HepG2 (cell line): ENCODE data around the gene UBL5. TPM values are rescaled to one million over a fixed set of nuclear protein-coding genes. Genes with fewer than 3 reads are reported as not detected.

Source experiments
- ATAC-seq: fragments of 200-7000 bp; cut with Tn5 transposase; 3 replicates; pipeline ENCODE4 v1.9.1; 2020; ENCODE audit warnings: mild to moderate bottlenecking, moderate library complexity
- BruUV-seq: library from RNA; stranded (reverse); fragments of 400-500 nt; replicated peaks from 2 replicates; lab custom pipeline; 2021; lab: Mats Ljungman, UMichigan
- CTCF ChIA-PET: fragments of 300-600 bp; formaldehyde crosslinking; extraction: SDS; loops from one replicate; lab custom pipeline; 2021; ENCODE audit warnings: low total read pairs, inconsistent platforms, low intra/inter-chr PET ratio; lab: Yijun Ruan, JAX
- POLR2A ChIA-PET: fragments of 350-600 bp; sonication (Branson Sonifier 250); formaldehyde crosslinking; loops from one replicate; lab custom pipeline; 2020; ENCODE audit warnings: antibody characterized with exemption, inconsistent platforms; lab: Yijun Ruan, JAX
- DNase-seq: peaks from one replicate; pipeline ENCODE4 v3.0.0-alpha.2; 2015; ENCODE audit warnings: low spot score
- FAIRE-seq: peaks from 3 replicates; lab custom pipeline; 2011; peaks lifted over from hg19 to GRCh38; lab: Jason Lieb, UNC
- H2AFZ ChIP-seq: one replicate; pipeline ENCODE4 v1.6.1; 2011; ENCODE audit warnings: low read length, inconsistent platforms
- H3K27ac ChIP-seq: fragments of 300-600 bp; 3 replicates; pipeline ENCODE4 v1.8.0; 2011; ENCODE audit warnings: mixed run types, mild to moderate bottlenecking, mixed read lengths, low read length, inconsistent platforms; ENCODE audit not compliant: insufficient read depth; ENCODE audit errors: extremely low read length
- H3K27me3 ChIP-seq, 2 experiments: fragments of 200-600 bp in 1 of 2; 2 replicates in 1 of 2; 3 replicates in 1 of 2; pipeline versions ENCODE4 v1.6.0 to v1.8.0; 2011; ENCODE audit warnings: low read length in 2 of 2, mild to moderate bottlenecking in 2 of 2, moderate library complexity in 2 of 2, inconsistent platforms in 1 of 2; ENCODE audit not compliant: insufficient read depth in 2 of 2, control insufficient read depth in 1 of 2
- H3K36me3 ChIP-seq, 2 experiments: fragments of 200-600 bp in 1 of 2; replicated peaks in 1 of 2; 2 replicates in 1 of 2; 3 replicates in 1 of 2; pipeline versions ENCODE4 v1.5.1 to v1.8.0; 2011; ENCODE audit warnings: low read length in 2 of 2, inconsistent platforms in 1 of 2; ENCODE audit not compliant: insufficient read depth in 2 of 2, control insufficient read depth in 1 of 2
- H3K4me1 ChIP-seq: 2 replicates; pipeline ENCODE4 v1.5.1; 2012; ENCODE audit warnings: low read length, inconsistent platforms; ENCODE audit not compliant: insufficient read depth
- H3K4me2 ChIP-seq: 2 replicates; pipeline ENCODE4 v1.6.0; 2011; ENCODE audit warnings: low read depth, low read length, inconsistent platforms
- H3K4me3 ChIP-seq, 3 experiments: fragments of 200-600 bp in 1 of 3; sonication (generic), shearing (Covaris generic) in 1 of 3; replicated peaks in 1 of 3; 2 replicates each; pipeline ENCODE4 v1.5.1; 2011 to 2016; ENCODE audit warnings: low read length in 3 of 3, inconsistent platforms in 2 of 3, low read depth in 2 of 3, mild to moderate bottlenecking in 2 of 3, control low read depth in 1 of 3, mixed read lengths in 1 of 3; ENCODE audit not compliant: insufficient read depth in 1 of 3
- H3K79me2 ChIP-seq: one replicate; pipeline ENCODE4 v1.6.1; 2011; ENCODE audit warnings: low read length, inconsistent platforms; ENCODE audit not compliant: insufficient read depth
- H3K9ac ChIP-seq: 2 replicates; pipeline ENCODE4 v1.6.0; 2011; ENCODE audit warnings: mild to moderate bottlenecking, low read depth, low read length, inconsistent platforms; ENCODE audit not compliant: insufficient read depth
- H3K9me3 ChIP-seq: 2 replicates; pipeline ENCODE4 v1.5.1; 2012; ENCODE audit warnings: mild to moderate bottlenecking, low read length
- H4K20me1 ChIP-seq: 2 replicates; pipeline ENCODE4 v1.6.0; 2011; ENCODE audit warnings: inconsistent platforms, mild to moderate bottlenecking, low read length, moderate library complexity; ENCODE audit not compliant: insufficient read depth
- ELF3 ChIP-seq: IDR thresholded peaks from 2 replicates; pipeline ENCODE4 v1.6.1; 2016; ENCODE audit warnings: missing genetic modification reagents, missing compliant biosample characterization
- ERF ChIP-seq: IDR thresholded peaks from 2 replicates; pipeline ENCODE4 v1.6.1; 2018; ENCODE audit warnings: missing biosample characterization, missing genetic modification reagents
- HNRNPL ChIP-seq: fragments of 200-400 bp; formaldehyde crosslinking; IDR thresholded peaks from 2 replicates; pipeline ENCODE4 v1.6.1; 2017; ENCODE audit warnings: mild to moderate bottlenecking, low read depth, low read length
- HOXA3 ChIP-seq: sonication (generic); formaldehyde crosslinking; IDR thresholded peaks from 2 replicates; pipeline ENCODE4 v1.5.0; 2020; ENCODE audit warnings: missing genetic modification reagents
- KLF13 ChIP-seq: sonication (generic); formaldehyde crosslinking; IDR thresholded peaks from 2 replicates; pipeline ENCODE4 v1.4.0; 2020; ENCODE audit warnings: mild to moderate bottlenecking, missing genetic modification reagents
- KLF6 ChIP-seq: IDR thresholded peaks from 2 replicates; pipeline ENCODE4 v1.8.0; 2016; ENCODE audit warnings: missing biosample characterization, missing genetic modification reagents
- NR1H2 ChIP-seq: sonication (generic); formaldehyde crosslinking; IDR thresholded peaks from 2 replicates; pipeline ENCODE4 v1.8.1; 2022; ENCODE audit warnings: low read depth, missing genetic modification reagents, borderline replicate concordance
- RFXAP ChIP-seq: sonication (generic); formaldehyde crosslinking; IDR thresholded peaks from 2 replicates; pipeline ENCODE4 v1.4.0; 2020; ENCODE audit warnings: missing genetic modification reagents, borderline replicate concordance
- SOX13 ChIP-seq, 3 experiments: fragments of 450-650 bp in 1 of 3; sonication (generic) in 1 of 3; formaldehyde crosslinking in 1 of 3; IDR thresholded peaks in 2 of 3; conservative IDR thresholded peaks in 1 of 3; 2 replicates each; pipeline versions ENCODE4 v1.5.0 to v1.6.1; 2016 to 2020; ENCODE audit warnings: antibody characterized with exemption in 1 of 3, mild to moderate bottlenecking in 1 of 3, missing compliant biosample characterization in 1 of 3, missing genetic modification reagents in 1 of 3, moderate library complexity in 1 of 3
- TFAP4 ChIP-seq: sonication (generic); IDR thresholded peaks from 2 replicates; pipeline ENCODE4 v1.6.1; 2016; ENCODE audit warnings: low read depth, borderline replicate concordance
- ZBTB37 ChIP-seq: sonication (generic); formaldehyde crosslinking; IDR thresholded peaks from 2 replicates; pipeline ENCODE4 v1.4.0; 2020; ENCODE audit warnings: mild to moderate bottlenecking, missing genetic modification reagents
- ZBTB7B ChIP-seq: sonication (generic); formaldehyde crosslinking; IDR thresholded peaks from 2 replicates; pipeline ENCODE4 v1.4.0; 2020; ENCODE audit warnings: missing genetic modification reagents
- ZNF10 ChIP-seq: sonication (generic); formaldehyde crosslinking; IDR thresholded peaks from 2 replicates; pipeline ENCODE4 v1.4.0; 2020; ENCODE audit warnings: mild to moderate bottlenecking, low read depth, missing genetic modification reagents, borderline replicate concordance
- ZNF12 ChIP-seq: sonication (generic); formaldehyde crosslinking; IDR thresholded peaks from 2 replicates; pipeline ENCODE4 v1.5.0; 2020; ENCODE audit warnings: missing genetic modification reagents
- ZNF136 ChIP-seq: sonication (generic); formaldehyde crosslinking; IDR thresholded peaks from 2 replicates; pipeline ENCODE4 v1.8.1; 2022; ENCODE audit warnings: low read depth, mild to moderate bottlenecking, moderate library complexity, missing genetic modification reagents
- ZNF580 ChIP-seq: IDR thresholded peaks from 2 replicates; pipeline ENCODE4 v1.6.1; 2016; ENCODE audit warnings: low read depth, borderline replicate concordance
- ZNF616 ChIP-seq: sonication (generic); formaldehyde crosslinking; IDR thresholded peaks from 2 replicates; pipeline ENCODE4 v1.5.0; 2020; ENCODE audit warnings: low read depth, mild to moderate bottlenecking, missing genetic modification reagents
- ZNF619 ChIP-seq: sonication (generic); formaldehyde crosslinking; IDR thresholded peaks from 2 replicates; pipeline ENCODE4 v1.4.0; 2020; ENCODE audit warnings: mild to moderate bottlenecking, missing genetic modification reagents
- ZNF687 ChIP-seq: sonication (generic); formaldehyde crosslinking; IDR thresholded peaks from 2 replicates; pipeline ENCODE4 v1.5.1; 2020; ENCODE audit warnings: mild to moderate bottlenecking, missing genetic modification reagents, moderate library complexity
- WGBS: methylation state at CpG from one replicate; pipeline ENCODE4 v1.1.6; 2017; ENCODE audit warnings: low lambda C conversion rate; 5-methylcytosine and 5-hydroxymethylcytosine counted together
- in situ Hi-C: cut with HindIII; loops from 2 replicates; pipeline ENCODE4 v1.10.0; 2017; ENCODE audit warnings: low pct_unique_long_range_greater_than_20kb; ENCODE audit not compliant: extremely low pct_ligation_motif_present
- intact Hi-C: fragments of 100-400 bp; cut with micrococcal nuclease; formaldehyde crosslinking; loops from one replicate; pipeline ENCODE4 v1.10.0; 2022; ENCODE audit not compliant: unreplicated experiment
- polyA plus RNA-seq, 8 experiments: library from polyadenylated mRNA; depleted of rRNA in 3 of 8; stranded (reverse) in 7 of 8; unstranded in 1 of 8; fragments of >200 nt; fragmentation: Illumina TruSeq in 4 of 8; extraction: Trizol in 4 of 8; gene quantifications; 2 replicates each; pipeline versions ENCODE4 v1.2.1 to v1.2.3, GENCODE V29; 2011 to 2016; ENCODE audit warnings: low read depth in 4 of 8, missing spikeins in 1 of 8, mixed read lengths in 1 of 8; ENCODE audit not compliant: insufficient read depth in 1 of 8
- total RNA-seq, 5 experiments: library from RNA; depleted of rRNA; stranded (reverse); fragments of >200 nt; fragmentation: Illumina TruSeq; extraction: Trizol; gene quantifications; 2 replicates each; pipeline ENCODE4 v1.2.3, GENCODE V29; 2016; ENCODE audit warnings: low read depth in 1 of 5

The UBL5 gene
- total and polyA plus RNA-seq, 2 of the 13 experiments (the other 11 are each of a cell fraction or from before 2014, with no cell fraction given): 373 to 487 TPM

- no peak overlapping the region for H3K27ac ChIP-seq
- POLR2A ChIA-PET: interaction anchor here (0.7 to 2.5 kb wide), 9 partner anchors 8 to 987 kb away, joined by 3 to 16 read pairs (median 4); partner anchors contain the start of genes MBD3L1, PIN1, UBL5 and ZNF846
- FAIRE-seq: no peak
- TF ChIP-seq KLF6 (CRISPR knock-in tag) (no peak), NR1H2 (no peak), ZNF136 (CRISPR knock-in tag) (no peak), HOXA3 (CRISPR knock-in tag) (peak; percentile 47; the same call in 1 of the 2 replicates), ZNF616 (CRISPR knock-in tag) (no peak), KLF13 (CRISPR knock-in tag) (no peak), SOX13 (IDR thresholded peaks at IDR 0.05) (no peak), SOX13 (CRISPR knock-in tag; conservative IDR thresholded peaks at IDR 0.05 in 1 of 2, IDR thresholded peaks at IDR 0.05 in 1 of 2) (no peak), HNRNPL (no peak), ZNF619 (no peak), TFAP4 (no peak), ZNF580 (no peak), ZBTB7B (CRISPR knock-in tag) (no peak), ZNF687 (no peak), RFXAP (CRISPR knock-in tag) (peak; percentile 41; the same call in 1 of the 2 replicates), ZBTB37 (CRISPR knock-in tag) (no peak), ERF (CRISPR knock-in tag) (0 out of 2 replicates have a peak, but pooled peaks have one; percentile 59), ELF3 (CRISPR knock-in tag) (0 out of 2 replicates have a peak, but pooled peaks have one; percentile 22), ZNF12 (CRISPR knock-in tag) (no peak), ZNF10 (no peak)
Measured at GRCh38 chr19:9819596-9819909, 8.2 kb upstream of the UBL5 start.

More at GRCh38 chr19:9819596-9819909, 8.2 kb upstream of the UBL5 start:
- H3K9me3 ChIP-seq: no peaks in the 10 kb centered on the region; the same call in 1 of the 2 replicates
- intact Hi-C loops (loop anchor here (1.0 to 2.0 kb wide), 2 partner anchors 27 to 35 kb away; no protein-coding TSS in a partner anchor), in situ Hi-C loops (no loop called here)
- H2AFZ ChIP-seq: no peak overlapping the region
- WGBS: 2% methylated on average over 20 of the region's 21 CpGs
- peaks cover 31% of the 10 kb centered on the region for H3K79me2 ChIP-seq
- peaks cover 6% of the 10 kb centered on the region; the same call in 1 of the 2 replicates for H4K20me1 ChIP-seq
- BruUV-seq: no TSS peak
- ATAC-seq (no peak; the same call in 1 of the 3 replicates), DNase-seq (no peak)
- peak overlapping the region; percentile 23; the same call in 1 of the 2 replicates for H3K9ac ChIP-seq
- peak overlapping the region in 2 of 3 experiments; percentile 48 to 69; a peak in 4 of 6 replicates for H3K4me3 ChIP-seq
- H3K36me3 ChIP-seq: peaks cover 0 to 4% of the 10 kb centered on the region in 2 experiments; a peak in 2 of 5 replicates
- CTCF ChIA-PET: no interaction called here
- peaks cover 33% of the 10 kb centered on the region for H3K4me1 ChIP-seq
- peak overlapping the region; percentile 68 for H3K4me2 ChIP-seq
- H3K27me3 ChIP-seq: no peaks in the 10 kb centered on the region; a peak in 1 of 5 replicates
